K562 (cell line): ENCODE measurements around the gene EML5. TPM values are rescaled to one million over a fixed set of nuclear protein-coding genes. Genes with fewer than 3 reads are reported as not detected.

ENCODE experiments used
- ATAC-seq: fragments of 200-7000 bp; cut with Tn5 transposase; 3 replicates; pipeline ENCODE4 v1.9.1; 2020; ENCODE audit warnings: moderate library complexity
- BruUV-seq: library from RNA; stranded (reverse); fragments of 400-500 nt; replicated peaks from 2 replicates; lab custom pipeline; 2021; lab: Mats Ljungman, UMichigan
- CTCF ChIA-PET: fragments of 300-600 bp; formaldehyde crosslinking; extraction: SDS; loops from one replicate; lab custom pipeline; 2021; ENCODE audit warnings: low intra/inter-chr PET ratio; lab: Yijun Ruan, JAX
- POLR2A ChIA-PET: fragments of 300-600, 350-650 bp; sonication (Branson Sonifier 250); formaldehyde crosslinking; extraction: SDS; loops from one replicate; lab custom pipeline; 2021; ENCODE audit warnings: antibody characterized with exemption, inconsistent platforms; lab: Yijun Ruan, JAX
- DNase-seq, 4 experiments: peaks; one replicate each; pipeline versions ENCODE4 v3.0.0 to v3.0.0-alpha.2; 2011 to 2018; ENCODE audit warnings: low spot score in 3 of 4, mixed read lengths in 3 of 4; ENCODE audit errors: extremely low read depth in 1 of 4
- FAIRE-seq: peaks from 2 replicates; lab custom pipeline; 2011; peaks lifted over from hg19 to GRCh38; lab: Jason Lieb, UNC
- H2AFZ ChIP-seq: 2 replicates; pipeline ENCODE4 v1.6.0; 2011; ENCODE audit warnings: low read depth, low read length, control low read depth, inconsistent platforms
- H3K27ac ChIP-seq: fragments of 200-600 bp; 3 replicates; pipeline ENCODE4 v1.8.0; 2011; ENCODE audit warnings: low read depth, mild to moderate bottlenecking, control low read depth, inconsistent platforms, low read length, moderate library complexity, mixed read lengths; ENCODE audit errors: extremely low read depth
- H3K27me3 ChIP-seq, 2 experiments: fragments of 300-600 bp in 1 of 2; 2 replicates in 1 of 2; 3 replicates in 1 of 2; pipeline versions ENCODE4 v1.6.0 to v1.8.0; 2011; ENCODE audit warnings: inconsistent platforms in 2 of 2, low read length in 2 of 2, mild to moderate bottlenecking in 1 of 2, mixed read lengths in 1 of 2, moderate library complexity in 1 of 2; ENCODE audit not compliant: control insufficient read depth in 2 of 2, insufficient read depth in 2 of 2
- H3K36me3 ChIP-seq: fragments of 300-600 bp; 3 replicates; pipeline ENCODE4 v1.8.0; 2011; ENCODE audit warnings: mild to moderate bottlenecking, low read length, inconsistent platforms; ENCODE audit not compliant: control insufficient read depth, insufficient read depth
- H3K4me1 ChIP-seq, 2 experiments: fragments of 200-600 bp in 1 of 2; replicated peaks in 1 of 2; 2 replicates in 1 of 2; 3 replicates in 1 of 2; pipeline versions ENCODE4 v1.5.1 to v1.8.0; 2011; ENCODE audit warnings: inconsistent platforms in 2 of 2, low read length in 2 of 2, mild to moderate bottlenecking in 1 of 2, mixed read lengths in 1 of 2, moderate library complexity in 1 of 2; ENCODE audit not compliant: control insufficient read depth in 2 of 2, insufficient read depth in 2 of 2
- H3K4me2 ChIP-seq: 2 replicates; pipeline ENCODE4 v1.6.1; 2011; ENCODE audit warnings: low read length, control low read depth, inconsistent platforms, mixed read lengths; ENCODE audit not compliant: insufficient read depth
- H3K4me3 ChIP-seq: fragments of 200-600 bp; sonication (generic), shearing (Covaris generic); 2 replicates; pipeline ENCODE4 v1.5.1; 2016; ENCODE audit warnings: control low read depth, inconsistent platforms
- H3K79me2 ChIP-seq: fragments of 200-600 bp; 3 replicates; pipeline ENCODE4 v1.8.0; 2011; ENCODE audit warnings: low read length, inconsistent platforms; ENCODE audit not compliant: control insufficient read depth, insufficient read depth
- H3K9ac ChIP-seq, 2 experiments: 2 replicates each; pipeline versions ENCODE4 v1.6.0 to v1.6.1; 2011; ENCODE audit warnings: low read depth in 2 of 2, low read length in 2 of 2, control low read depth in 1 of 2, inconsistent platforms in 1 of 2, mild to moderate bottlenecking in 1 of 2, mixed read lengths in 1 of 2; ENCODE audit not compliant: insufficient read depth in 1 of 2
- H3K9me1 ChIP-seq: one replicate; pipeline ENCODE4 v1.6.0; 2011; ENCODE audit warnings: inconsistent platforms, mild to moderate bottlenecking, low read length, moderate library complexity; ENCODE audit not compliant: control insufficient read depth, insufficient read depth
- H3K9me3 ChIP-seq: replicated peaks from 2 replicates; pipeline ENCODE4 v1.5.1; 2011; ENCODE audit warnings: low read depth, low read length, inconsistent platforms; ENCODE audit not compliant: control insufficient read depth, insufficient read depth
- H4K20me1 ChIP-seq: replicated peaks from 2 replicates; pipeline ENCODE4 v1.6.1; 2011; ENCODE audit warnings: low read length, inconsistent platforms, mixed read lengths; ENCODE audit not compliant: control insufficient read depth, insufficient read depth
- C11orf30 ChIP-seq: fragments of 450-650 bp; IDR thresholded peaks from 2 replicates; pipeline ENCODE4 v1.6.1; 2016; ENCODE audit warnings: low read depth, mild to moderate bottlenecking
- EP400 ChIP-seq: fragments of 450-650 bp; IDR thresholded peaks from 2 replicates; pipeline ENCODE4 v1.6.1; 2017; ENCODE audit warnings: antibody characterized with exemption, mild to moderate bottlenecking, moderate library complexity
- MAFF ChIP-seq: IDR thresholded peaks from 2 replicates; pipeline ENCODE4 v1.6.1; 2012; ENCODE audit warnings: low read length, improper control_type of control experiment
- MAFG ChIP-seq: fragments of 450-650 bp; conservative IDR thresholded peaks from 2 replicates; pipeline ENCODE4 v1.6.1; 2016; ENCODE audit warnings: missing genetic modification characterization, missing compliant biosample characterization
- MAFK ChIP-seq: IDR thresholded peaks from 2 replicates; pipeline ENCODE4 v1.6.1; 2011; ENCODE audit warnings: low read length, improper control_type of control experiment
- NUFIP1 ChIP-seq: fragments of 450-650 bp; IDR thresholded peaks from 2 replicates; pipeline ENCODE4 v1.6.1; 2018; ENCODE audit not compliant: partially characterized antibody
- SMAD1 ChIP-seq: fragments of 150-350 bp; IDR thresholded peaks from 2 replicates; pipeline ENCODE4 v1.6.1; 2014; ENCODE audit warnings: low read length, low read depth; ENCODE audit not compliant: partially characterized antibody
- SP1 ChIP-seq: sonication (generic); formaldehyde crosslinking; IDR thresholded peaks from 2 replicates; pipeline ENCODE4 v1.8.1; 2022; ENCODE audit warnings: mild to moderate bottlenecking, missing genetic modification reagents
- ZNF217 ChIP-seq: sonication (generic); formaldehyde crosslinking; IDR thresholded peaks from 2 replicates; pipeline ENCODE4 v1.8.0; 2022; ENCODE audit warnings: mild to moderate bottlenecking, missing genetic modification reagents
- ZNF316 ChIP-seq: fragments of 450-650 bp; IDR thresholded peaks from 2 replicates; pipeline ENCODE4 v1.6.1; 2016
- ZNF778 ChIP-seq: fragments of 450-650 bp; formaldehyde crosslinking; IDR thresholded peaks from 2 replicates; pipeline ENCODE4 v1.4.0; 2020; ENCODE audit warnings: mild to moderate bottlenecking, moderate library complexity
- WGBS: fragments of 100-300 bp; shearing (Covaris generic); methylation state at CpG from one replicate; pipeline ENCODE4 v1.1.6; 2016; ENCODE audit warnings: low coverage, mixed read lengths; ENCODE audit not compliant: insufficient coverage; ENCODE audit errors: missing lambda C conversion rate; 5-methylcytosine and 5-hydroxymethylcytosine counted together
- in situ Hi-C: fragments of 300-500 bp; cut with MboI; formaldehyde crosslinking; loops from 4 replicates; pipeline ENCODE4 v1.15.0; 2018; ENCODE audit warnings: inconsistent platforms, mixed read lengths
- intact Hi-C: fragments of 100-400 bp; cut with micrococcal nuclease; formaldehyde crosslinking; loops from 2 replicates; pipeline ENCODE4 v1.14.2; 2022
- polyA plus RNA-seq, 8 experiments: library from polyadenylated mRNA; depleted of rRNA in 4 of 8; stranded (reverse) in 5 of 8; unstranded in 3 of 8; fragments of >200 nt; fragmentation: Nextera tagmentation in 2 of 8; fragmentation: Illumina TruSeq in 1 of 8; extraction: Ambion mirVana in 2 of 8; extraction: Trizol in 1 of 8; gene quantifications; 2 replicates each; pipeline versions ENCODE4 v1.2.1 to v1.2.3, GENCODE V29; 2011 to 2014; ENCODE audit warnings: inconsistent platforms in 1 of 8, missing spikeins in 1 of 8
- total RNA-seq, 7 experiments: library from RNA; depleted of rRNA in 6 of 7; stranded (reverse); fragments of >200 nt in 6 of 7; fragmentation: Illumina TruSeq in 2 of 7; extraction: Trizol in 2 of 7; gene quantifications; 2 replicates each; pipeline versions ENCODE4 v1.2.1 to v1.2.3, GENCODE V29; 2011 to 2021; ENCODE audit warnings: low replicate concordance in 1 of 7
- TF ChIP-seq, protein P1 (sequence below): fragments of 450-650 bp; IDR thresholded peaks from 2 replicates; pipeline ENCODE4 v1.6.1; 2017; ENCODE audit warnings: antibody characterized with exemption
- TF ChIP-seq, protein P2 (sequence below): sonication (generic); formaldehyde crosslinking; IDR thresholded peaks from 2 replicates; pipeline ENCODE4 v1.8.0; 2022; ENCODE audit warnings: missing genetic modification reagents, mild to moderate bottlenecking, borderline replicate concordance

EML5 gene
- total and polyA plus RNA-seq, 9 of the 15 experiments (the other 6 are each of a cell fraction or from before 2014, with no cell fraction given): 0.06 to 0.34 (median 0.22) TPM

DNA sequence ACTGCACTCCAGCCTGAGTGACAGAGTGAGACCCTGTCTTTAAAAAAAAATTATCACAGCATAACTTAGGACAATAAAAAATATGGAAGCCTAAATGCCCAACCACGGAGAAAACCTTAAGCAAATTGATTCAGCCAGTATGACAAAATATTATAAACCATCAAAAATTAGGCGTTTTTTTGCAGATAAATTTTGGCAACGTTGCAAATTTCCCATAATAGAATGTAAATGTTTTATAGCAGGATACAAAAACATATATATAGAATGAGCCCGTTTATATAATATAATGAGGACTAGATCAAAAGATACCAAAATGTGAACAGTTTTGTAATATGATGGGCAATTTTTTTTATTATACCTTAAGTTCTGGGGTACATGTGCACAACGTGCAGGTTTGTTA lies 6.8 kb upstream of the EML5 start:
- no peak overlapping the region for H3K9ac ChIP-seq
- no peaks in the 10 kb centered on the region for H3K9me3 ChIP-seq
- H3K4me1 ChIP-seq: no peaks in the 10 kb centered on the region
- ATAC-seq (no peak), DNase-seq (no peak), FAIRE-seq (no peak)
- no peak overlapping the region for H2AFZ ChIP-seq
- no peak overlapping the region for H3K4me3 ChIP-seq
- no peak overlapping the region for H3K4me2 ChIP-seq
- WGBS: 0% methylated on average over 5 of the region's 5 CpGs
- no peaks in the 10 kb centered on the region for H3K36me3 ChIP-seq
- TF ChIP-seq MAFG (0 out of 2 replicates have a peak, but pooled peaks have one; percentile 44), C11orf30 (peak; percentile 43; the same call in 1 of the 2 replicates), MAFK (peak; percentile 27; the same call in 1 of the 2 replicates), EP400 (no peak), ZNF778 (CRISPR knock-in tag) (no peak), ZNF316 (peak; percentile 64; the same call in 1 of the 2 replicates), MAFF (peak; percentile 55; the same call in 1 of the 2 replicates), SMAD1 (no peak), ZNF217 (no peak), SP1 (no peak), NUFIP1 (no peak)
- TF ChIP-seq, protein P1, sequence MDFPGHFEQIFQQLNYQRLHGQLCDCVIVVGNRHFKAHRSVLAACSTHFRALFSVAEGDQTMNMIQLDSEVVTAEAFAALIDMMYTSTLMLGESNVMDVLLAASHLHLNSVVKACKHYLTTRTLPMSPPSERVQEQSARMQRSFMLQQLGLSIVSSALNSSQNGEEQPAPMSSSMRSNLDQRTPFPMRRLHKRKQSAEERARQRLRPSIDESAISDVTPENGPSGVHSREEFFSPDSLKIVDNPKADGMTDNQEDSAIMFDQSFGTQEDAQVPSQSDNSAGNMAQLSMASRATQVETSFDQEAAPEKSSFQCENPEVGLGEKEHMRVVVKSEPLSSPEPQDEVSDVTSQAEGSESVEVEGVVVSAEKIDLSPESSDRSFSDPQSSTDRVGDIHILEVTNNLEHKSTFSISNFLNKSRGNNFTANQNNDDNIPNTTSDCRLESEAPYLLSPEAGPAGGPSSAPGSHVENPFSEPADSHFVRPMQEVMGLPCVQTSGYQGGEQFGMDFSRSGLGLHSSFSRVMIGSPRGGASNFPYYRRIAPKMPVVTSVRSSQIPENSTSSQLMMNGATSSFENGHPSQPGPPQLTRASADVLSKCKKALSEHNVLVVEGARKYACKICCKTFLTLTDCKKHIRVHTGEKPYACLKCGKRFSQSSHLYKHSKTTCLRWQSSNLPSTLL: no peak
- TF ChIP-seq, protein P2, sequence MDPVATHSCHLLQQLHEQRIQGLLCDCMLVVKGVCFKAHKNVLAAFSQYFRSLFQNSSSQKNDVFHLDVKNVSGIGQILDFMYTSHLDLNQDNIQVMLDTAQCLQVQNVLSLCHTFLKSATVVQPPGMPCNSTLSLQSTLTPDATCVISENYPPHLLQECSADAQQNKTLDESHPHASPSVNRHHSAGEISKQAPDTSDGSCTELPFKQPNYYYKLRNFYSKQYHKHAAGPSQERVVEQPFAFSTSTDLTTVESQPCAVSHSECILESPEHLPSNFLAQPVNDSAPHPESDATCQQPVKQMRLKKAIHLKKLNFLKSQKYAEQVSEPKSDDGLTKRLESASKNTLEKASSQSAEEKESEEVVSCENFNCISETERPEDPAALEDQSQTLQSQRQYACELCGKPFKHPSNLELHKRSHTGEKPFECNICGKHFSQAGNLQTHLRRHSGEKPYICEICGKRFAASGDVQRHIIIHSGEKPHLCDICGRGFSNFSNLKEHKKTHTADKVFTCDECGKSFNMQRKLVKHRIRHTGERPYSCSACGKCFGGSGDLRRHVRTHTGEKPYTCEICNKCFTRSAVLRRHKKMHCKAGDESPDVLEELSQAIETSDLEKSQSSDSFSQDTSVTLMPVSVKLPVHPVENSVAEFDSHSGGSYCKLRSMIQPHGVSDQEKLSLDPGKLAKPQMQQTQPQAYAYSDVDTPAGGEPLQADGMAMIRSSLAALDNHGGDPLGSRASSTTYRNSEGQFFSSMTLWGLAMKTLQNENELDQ (CRISPR knock-in tag): no peak
- no TSS peak for BruUV-seq
- in situ Hi-C loops (no loop called here), intact Hi-C loops (no loop called here)
- no peaks in the 10 kb centered on the region for H3K9me1 ChIP-seq
- no peak overlapping the region for H3K27ac ChIP-seq
- ChIA-PET POLR2A (no interaction called here), CTCF (no interaction called here)
- H3K79me2 ChIP-seq: no peaks in the 10 kb centered on the region
- H4K20me1 ChIP-seq: no peaks in the 10 kb centered on the region
- H3K27me3 ChIP-seq: no peaks in the 10 kb centered on the region
